H1 (cell line): ENCODE measurements around the gene NFIC. TPM values are rescaled to one million over a fixed set of nuclear protein-coding genes. Genes with fewer than 3 reads are reported as not detected.

ENCODE experiments used
- CTCF ChIA-PET: fragments of 300-600 bp; sonication (Branson Sonifier 250); formaldehyde crosslinking; loops from one replicate; lab custom pipeline; 2021; ENCODE audit not compliant: partially characterized antibody; lab: Charles Lee
- POLR2A ChIA-PET: fragments of 300-600 bp; sonication (Branson Sonifier 250); formaldehyde crosslinking; loops from one replicate; lab custom pipeline; 2021; ENCODE audit warnings: inconsistent platforms; ENCODE audit not compliant: partially characterized antibody; lab: Charles Lee
- DNase-seq, 2 experiments: peaks; one replicate each; pipeline versions ENCODE4 v3.0.0 to v3.0.0-alpha.2; 2010 to 2022; ENCODE audit warnings: low spot score in 2 of 2, low read depth in 1 of 2, mixed read lengths in 1 of 2
- FAIRE-seq: peaks from 2 replicates; lab custom pipeline; 2011; peaks lifted over from hg19 to GRCh38; lab: Jason Lieb, UNC
- H2AFZ ChIP-seq: 2 replicates; pipeline ENCODE4 v1.8.1; 2012; ENCODE audit warnings: low read length, inconsistent platforms
- H2AK5ac ChIP-seq: 2 replicates; pipeline ENCODE4 v1.6.1; 2013; ENCODE audit warnings: low read depth, low read length
- H2BK120ac ChIP-seq: replicated peaks from 2 replicates; pipeline ENCODE3; 2013; ENCODE audit warnings: low read depth, low read length, inconsistent platforms
- H2BK12ac ChIP-seq: 2 replicates; pipeline ENCODE4 v1.6.1; 2013; ENCODE audit warnings: low read depth, low read length
- H2BK15ac ChIP-seq: 2 replicates; pipeline ENCODE4 v1.6.1; 2013; ENCODE audit warnings: low read length
- H2BK20ac ChIP-seq: 2 replicates; pipeline ENCODE4 v1.6.1; 2013; ENCODE audit warnings: low read length
- H2BK5ac ChIP-seq: 2 replicates; pipeline ENCODE4 v1.6.1; 2013; ENCODE audit warnings: low read depth, low read length
- H3K14ac ChIP-seq: 2 replicates; pipeline ENCODE4 v1.6.1; 2013; ENCODE audit warnings: inconsistent platforms; ENCODE audit not compliant: insufficient read length
- H3K18ac ChIP-seq: 2 replicates; pipeline ENCODE4 v1.6.1; 2013; ENCODE audit warnings: low read length; ENCODE audit errors: extremely low read depth
- H3K23ac ChIP-seq: 2 replicates; pipeline ENCODE4 v1.6.1; 2013; ENCODE audit warnings: inconsistent platforms; ENCODE audit not compliant: insufficient read length
- H3K23me2 ChIP-seq: 2 replicates; pipeline ENCODE4 v1.6.1; 2013; ENCODE audit warnings: low read depth, low read length
- H3K27ac ChIP-seq: 2 replicates; pipeline ENCODE4 v1.6.1; 2011; ENCODE audit warnings: low read depth, low read length, inconsistent platforms
- H3K27me3 ChIP-seq, 4 experiments: replicated peaks in 1 of 4; 1 replicate in 1 of 4; 2 replicates in 3 of 4; pipeline versions ENCODE4 v1.6.1 to v1.8.1; 2011 to 2013; ENCODE audit warnings: low read length in 3 of 4, mild to moderate bottlenecking in 3 of 4, inconsistent platforms in 2 of 4, mixed read lengths in 2 of 4, moderate library complexity in 1 of 4; ENCODE audit not compliant: control insufficient read depth in 3 of 4, insufficient read depth in 3 of 4; ENCODE audit errors: extremely low read depth in 1 of 4
- H3K36me3 ChIP-seq, 4 experiments: 2 replicates each; pipeline versions ENCODE4 v1.6.1 to v1.8.1; 2011 to 2013; ENCODE audit warnings: mild to moderate bottlenecking in 4 of 4, low read length in 3 of 4, moderate library complexity in 2 of 4, control low read depth in 1 of 4, inconsistent platforms in 1 of 4; ENCODE audit not compliant: insufficient read depth in 4 of 4, control insufficient read depth in 2 of 4
- H3K4ac ChIP-seq: replicated peaks from 2 replicates; pipeline ENCODE3; 2013; ENCODE audit warnings: low read length, low read depth, mixed read lengths, inconsistent platforms; ENCODE audit not compliant: insufficient read length
- H3K4me1 ChIP-seq, 4 experiments: replicated peaks in 1 of 4; 1 replicate in 1 of 4; 2 replicates in 3 of 4; pipeline versions ENCODE4 v1.6.1 to v1.8.1; 2011 to 2013; ENCODE audit warnings: low read length in 3 of 4, inconsistent platforms in 2 of 4, mixed read lengths in 1 of 4; ENCODE audit not compliant: insufficient read depth in 4 of 4, control insufficient read depth in 3 of 4
- H3K4me2 ChIP-seq, 2 experiments: 2 replicates each; pipeline versions ENCODE4 v1.6.1 to v1.8.1; 2011 to 2013; ENCODE audit warnings: low read depth in 2 of 2, low read length in 2 of 2, control low read depth in 1 of 2, inconsistent platforms in 1 of 2, mild to moderate bottlenecking in 1 of 2; ENCODE audit not compliant: insufficient read depth in 1 of 2
- H3K4me3 ChIP-seq, 4 experiments: fragments of 200-600, 300-600 bp in 1 of 4; sonication (generic), shearing (Covaris generic), sonication (Bioruptor Twin) in 1 of 4; 2 replicates each; pipeline versions ENCODE4 v1.5.1 to v1.8.1; 2011 to 2016; ENCODE audit warnings: low read length in 4 of 4, low read depth in 3 of 4, control low read depth in 2 of 4, inconsistent platforms in 2 of 4, mild to moderate bottlenecking in 2 of 4, mixed read lengths in 1 of 4, moderate library complexity in 1 of 4; ENCODE audit not compliant: insufficient read depth in 2 of 4; ENCODE audit errors: extremely low read depth in 1 of 4
- H3K56ac ChIP-seq: replicated peaks from 2 replicates; pipeline ENCODE3; 2013; ENCODE audit warnings: low read depth, mild to moderate bottlenecking, mixed read lengths, low read length, inconsistent platforms; ENCODE audit not compliant: insufficient read length
- H3K79me1 ChIP-seq: 2 replicates; pipeline ENCODE4 v1.6.1; 2013; ENCODE audit warnings: low read depth, low read length, control low read depth
- H3K79me2 ChIP-seq, 2 experiments: 2 replicates each; pipeline versions ENCODE4 v1.6.1 to v1.8.1; 2012 to 2013; ENCODE audit warnings: low read length in 2 of 2, mild to moderate bottlenecking in 2 of 2, inconsistent platforms in 1 of 2; ENCODE audit not compliant: insufficient read depth in 2 of 2, control insufficient read depth in 1 of 2
- H3K9ac ChIP-seq, 4 experiments: replicated peaks in 1 of 4; 1 replicate in 1 of 4; 2 replicates in 3 of 4; pipeline versions ENCODE4 v1.6.1 to v1.8.1; 2011 to 2013; ENCODE audit warnings: low read depth in 3 of 4, low read length in 3 of 4, control low read depth in 2 of 4, mild to moderate bottlenecking in 2 of 4, moderate library complexity in 2 of 4, inconsistent platforms in 1 of 4; ENCODE audit errors: extremely low read depth in 1 of 4
- H3K9me3 ChIP-seq, 2 experiments: 2 replicates each; pipeline versions ENCODE4 v1.6.1 to v1.8.1; 2012 to 2013; ENCODE audit warnings: mild to moderate bottlenecking in 2 of 2, moderate library complexity in 2 of 2, control low read depth in 1 of 2, inconsistent platforms in 1 of 2, low read depth in 1 of 2, low read length in 1 of 2, mixed read lengths in 1 of 2; ENCODE audit not compliant: insufficient read depth in 2 of 2
- H4K20me1 ChIP-seq, 2 experiments: replicated peaks in 1 of 2; 2 replicates each; pipeline versions ENCODE3 to v1.8.1; 2011 to 2013; ENCODE audit warnings: inconsistent platforms in 2 of 2, low read length in 2 of 2, mild to moderate bottlenecking in 1 of 2; ENCODE audit not compliant: insufficient read depth in 2 of 2, control insufficient read depth in 1 of 2
- H4K5ac ChIP-seq: 2 replicates; pipeline ENCODE4 v1.6.1; 2013; ENCODE audit warnings: low read length, low read depth, mixed read lengths, inconsistent platforms; ENCODE audit not compliant: insufficient read length
- H4K8ac ChIP-seq: 2 replicates; pipeline ENCODE4 v1.8.0; 2013; ENCODE audit warnings: mild to moderate bottlenecking, moderate library complexity, low read length, inconsistent platforms; ENCODE audit not compliant: insufficient read depth; ENCODE audit errors: extremely low read depth
- H4K91ac ChIP-seq: replicated peaks from 2 replicates; pipeline ENCODE3; 2013; ENCODE audit warnings: low read length, mixed read lengths, inconsistent platforms; ENCODE audit not compliant: insufficient read length
- SIX5 ChIP-seq: IDR thresholded peaks from 2 replicates; pipeline ENCODE4 v1.6.1; 2011; ENCODE audit warnings: mild to moderate bottlenecking, low read depth, low read length
- ZNF274 ChIP-seq: IDR thresholded peaks from 2 replicates; pipeline ENCODE4 v1.7.0; 2012; ENCODE audit warnings: low read length, borderline replicate concordance; ENCODE audit errors: extremely low read depth
- WGBS, 2 experiments: shearing (Covaris generic) in 1 of 2; methylation state at CpG; one replicate each; pipeline versions ENCODE4 v1.1.6 to v1.1.7; 2013 to 2015; ENCODE audit warnings: low lambda C conversion rate in 2 of 2, mixed read lengths in 2 of 2, inconsistent platforms in 1 of 2, low coverage in 1 of 2, missing lambda C conversion rate in 1 of 2; ENCODE audit not compliant: insufficient replicate concordance in 2 of 2, insufficient coverage in 1 of 2, insufficient read length in 1 of 2; ENCODE audit errors: extremely low coverage in 1 of 2, missing lambda C conversion rate in 1 of 2; 5-methylcytosine and 5-hydroxymethylcytosine counted together
- polyA plus RNA-seq, 7 experiments: library from polyadenylated mRNA; depleted of rRNA in 3 of 7; stranded (reverse) in 5 of 7; unstranded in 2 of 7; fragments of >200 nt in 5 of 7; fragments of 200-250 nt in 2 of 7; gene quantifications; 1 replicate in 5 of 7; 2 replicates in 1 of 7; 4 replicates in 1 of 7; pipeline versions ENCODE4 v1.2.1 to v1.2.3, GENCODE V29; 2011 to 2013; ENCODE audit warnings: missing spikeins in 2 of 7, mixed read lengths in 2 of 7
- total RNA-seq: library from RNA; stranded (reverse); fragmentation: NEBNext Ultra II Directional; extraction: Animal tissue kit (Norgen Biotek cat#: 25700); gene quantifications from 2 replicates; pipeline ENCODE4 v1.2.1, GENCODE V29; 2021

The NFIC gene
- total and polyA plus RNA-seq, 2 of the 8 experiments (the other 6 are each of a cell fraction or from before 2014, with no cell fraction given) = 0.56 to 3.2 TPM

DNA sequence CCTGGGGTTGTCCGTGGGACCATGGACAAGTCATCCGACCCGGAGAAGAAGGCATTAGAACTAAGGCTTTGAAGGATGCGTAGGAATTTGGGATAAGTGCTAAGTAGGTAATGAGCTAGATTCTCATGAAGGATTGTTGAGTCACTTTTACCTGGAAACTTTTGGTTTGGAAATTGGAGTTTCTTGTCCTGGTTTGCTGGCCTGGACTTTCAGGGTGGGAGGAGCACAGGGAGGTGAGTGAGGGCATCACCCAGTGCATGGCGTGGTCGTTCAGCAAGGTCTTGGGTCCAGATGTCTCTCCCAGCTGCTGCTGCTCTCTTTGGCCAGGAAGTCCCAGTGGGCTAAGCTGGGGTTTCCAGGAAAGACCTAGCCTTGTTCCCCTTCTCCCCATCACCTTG is 7.6 kb downstream of the NFIC start:
- Histone ChIP-seq H3K9ac (no peak overlapping the region), H4K8ac (no peak overlapping the region), H3K27me3 (peaks cover 30 to 62% (median 52%) of the 10 kb centered on the region in 4 experiments), H3K79me1 (no peaks in the 10 kb centered on the region), H3K27ac (no peak overlapping the region), H4K5ac (no peak overlapping the region), H2BK20ac (no peak overlapping the region), H3K4me1 (peaks cover 2 to 18% (median 8%) of the 10 kb centered on the region in 4 experiments; a peak in 6 of 7 replicates), H3K14ac (no peak overlapping the region), H3K23me2 (peaks cover 2% of the 10 kb centered on the region; the same call in 1 of the 2 replicates), H3K23ac (no peak overlapping the region), H2BK120ac (no peak overlapping the region), H3K18ac (no peak overlapping the region), H3K36me3 (no peaks in the 10 kb centered on the region), H2BK15ac (peak overlapping the region; percentile 40; the same call in 1 of the 2 replicates), H2BK5ac (no peak overlapping the region), H2AK5ac (no peak overlapping the region), H2BK12ac (no peak overlapping the region), H4K20me1 (peaks cover 0 to 9% of the 10 kb centered on the region in 2 experiments), H3K79me2 (no peaks in the 10 kb centered on the region), H3K9me3 (no peaks in the 10 kb centered on the region; a peak in 1 of 4 replicates), H3K56ac (no peak overlapping the region), H3K4me3 (no peak overlapping the region), H2AFZ (no peak overlapping the region), H4K91ac (no peak overlapping the region), H3K4me2 (no peak overlapping the region), H3K4ac (no peak overlapping the region)
- ChIA-PET CTCF (interaction anchor here (0.6 to 2.6 kb wide), 7 partner anchors 11 to 412 kb away, joined by 3 to 8 read pairs (median 3); no protein-coding TSS in a partner anchor), POLR2A (interaction anchor here (1.5 kb wide), 1 partner anchor 55 kb away, joined by 3 read pairs; no protein-coding TSS in a partner anchor)
- FAIRE-seq = no peak
- whole genome bisulfite sequencing, 2 experiments = 86% methylated on average over 6 of the region's 6 CpGs; no CpG with 5 or more reads in 1 of the 2 experiments
- TF ChIP-seq ZNF274 = no peak
- TF ChIP-seq SIX5 = no peak
- DNase-seq = no peak
